Ovary (tissue), 3 donors: ENCODE measurements around the gene CEP89.

ENCODE experiments used
- CTCF ChIP-seq, 3 donors: fragments of 450-650 bp in 2 of 3; fragments of 200-600 bp in 1 of 3; IDR thresholded peaks; one replicate each; pipeline versions ENCODE4 v1.5.1 to v1.8.0; 2016 to 2022; ENCODE audit warnings: antibody characterized with exemption in 3 of 3, mild to moderate bottlenecking in 1 of 3
- POLR2A ChIP-seq: fragments of 450-650 bp; IDR thresholded peaks from one replicate; pipeline ENCODE4 v1.6.1; 2017; ENCODE audit warnings: antibody characterized with exemption, mild to moderate bottlenecking, moderate library complexity
- donor health status: DM: no; HTN: no; CAD: no.

DNA sequence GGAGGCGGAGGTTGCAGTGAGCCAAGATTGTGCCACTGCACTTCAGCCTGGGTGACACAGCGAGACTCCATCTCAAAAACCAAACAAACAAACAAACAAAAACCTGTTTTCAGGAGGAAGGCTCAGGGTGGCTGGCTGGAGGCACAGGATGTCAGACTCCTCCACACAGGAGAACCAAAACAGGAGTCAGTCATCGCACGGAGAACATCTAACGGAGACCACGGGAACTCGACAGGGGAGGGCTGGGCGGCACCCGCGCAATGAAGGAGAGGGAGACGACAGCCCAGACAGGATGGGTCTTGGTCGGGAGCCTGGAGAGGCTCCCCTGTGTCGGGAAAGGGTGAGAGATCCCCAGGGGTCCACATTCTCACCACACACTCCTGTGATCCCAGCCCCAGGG is 81.4 kb downstream of the CEP89 start:
- TF ChIP-seq CTCF (IDR thresholded peaks at IDR 0.05), result no peak
- TF ChIP-seq POLR2A, result no peak
